Keratinocyte (primary cell): ENCODE data around the gene CHSY1. TPM values are rescaled to one million over a fixed set of nuclear protein-coding genes. Genes with fewer than 3 reads are reported as not detected.
A peak's percentile ranks its signal among the peaks of the same experiment; 100 is the strongest.

Source experiments
- DNase-seq: peaks from one replicate; pipeline ENCODE4 v3.0.0-alpha.2; 2011; ENCODE audit warnings: low read depth, missing footprints, low spot score
- FAIRE-seq: peaks from 2 replicates; lab custom pipeline; 2011; peaks lifted over from hg19 to GRCh38; lab: Jason Lieb, UNC
- H2AFZ ChIP-seq: 2 replicates; pipeline ENCODE4 v1.6.0; 2012; ENCODE audit warnings: low read length, control low read depth, inconsistent platforms; ENCODE audit not compliant: control insufficient read depth
- H3K27ac ChIP-seq: 2 replicates; pipeline ENCODE4 v1.5.1; 2011; ENCODE audit warnings: low read length; ENCODE audit not compliant: control insufficient read depth, insufficient read depth
- H3K27me3 ChIP-seq: 3 replicates; pipeline ENCODE4 v1.6.0; 2011; ENCODE audit warnings: low read length; ENCODE audit not compliant: control insufficient read depth, insufficient read depth; ENCODE audit errors: extremely low read depth
- H3K36me3 ChIP-seq, 2 experiments: 2 replicates in 1 of 2; 3 replicates in 1 of 2; pipeline ENCODE4 v1.5.1; 2011; ENCODE audit warnings: low read length in 2 of 2, mild to moderate bottlenecking in 1 of 2; ENCODE audit not compliant: control insufficient read depth in 2 of 2, insufficient read depth in 2 of 2; ENCODE audit errors: extremely low read depth in 1 of 2
- H3K4me1 ChIP-seq: 3 replicates; pipeline ENCODE4 v1.5.1; 2011; ENCODE audit warnings: low read length; ENCODE audit not compliant: control insufficient read depth, insufficient read depth; ENCODE audit errors: extremely low read depth
- H3K4me2 ChIP-seq: 3 replicates; pipeline ENCODE4 v1.6.0; 2011; ENCODE audit warnings: low read depth, low read length; ENCODE audit not compliant: control insufficient read depth, insufficient read depth; ENCODE audit errors: extremely low read depth
- H3K4me3 ChIP-seq, 3 experiments: fragments of 200-600 bp in 1 of 3; sonication (generic) in 1 of 3; 2 replicates in 2 of 3; 3 replicates in 1 of 3; pipeline ENCODE4 v1.5.1; 2011 to 2016; ENCODE audit warnings: low read length in 3 of 3, mild to moderate bottlenecking in 3 of 3, control low read depth in 2 of 3, inconsistent platforms in 1 of 3, low read depth in 1 of 3, mixed read lengths in 1 of 3, mixed run types in 1 of 3, moderate library complexity in 1 of 3; ENCODE audit not compliant: control insufficient read depth in 2 of 3, insufficient read depth in 2 of 3; ENCODE audit errors: extremely low read depth in 1 of 3
- H3K79me2 ChIP-seq: 2 replicates; pipeline ENCODE4 v1.6.0; 2012; ENCODE audit warnings: low read length; ENCODE audit not compliant: control insufficient read depth, insufficient read depth
- H3K9ac ChIP-seq: 3 replicates; pipeline ENCODE4 v1.6.0; 2011; ENCODE audit warnings: low read length; ENCODE audit not compliant: control insufficient read depth, insufficient read depth; ENCODE audit errors: extremely low read depth
- H3K9me1 ChIP-seq: 3 replicates; pipeline ENCODE4 v1.6.0; 2011; ENCODE audit warnings: low read length; ENCODE audit not compliant: control insufficient read depth, insufficient read depth; ENCODE audit errors: extremely low read depth
- H3K9me3 ChIP-seq: 2 replicates; pipeline ENCODE4 v1.5.1; 2012; ENCODE audit warnings: low read depth, low read length; ENCODE audit not compliant: control insufficient read depth
- H4K20me1 ChIP-seq: 3 replicates; pipeline ENCODE4 v1.6.0; 2011; ENCODE audit warnings: low read length; ENCODE audit not compliant: control insufficient read depth, insufficient read depth; ENCODE audit errors: extremely low read depth
- CTCF ChIP-seq, 3 experiments: IDR thresholded peaks in 1 of 3; conservative IDR thresholded peaks in 1 of 3; optimal IDR thresholded peaks in 1 of 3; 2 replicates in 2 of 3; 3 replicates in 1 of 3; pipeline versions ENCODE3 to v1.5.1; 2011; ENCODE audit warnings: low read length in 3 of 3, mild to moderate bottlenecking in 3 of 3, moderate library complexity in 2 of 3, control low read depth in 1 of 3, inconsistent platforms in 1 of 3; ENCODE audit not compliant: insufficient read depth in 2 of 3; ENCODE audit errors: extremely low read depth in 1 of 3
- EZH2 ChIP-seq: IDR thresholded peaks from one replicate; pipeline ENCODE4 v1.6.1; 2012; ENCODE audit warnings: inconsistent platforms, mild to moderate bottlenecking, low read length, moderate library complexity
- dilution Hi-C: fragments of 300-500 bp; cut with MboI; formaldehyde crosslinking; loops from one replicate; pipeline ENCODE4 v1.7.0; 2020; ENCODE audit warnings: low sequenced_read_pairs; ENCODE audit not compliant: extremely low pct_ligation_motif_present
- polyA plus RNA-seq, 5 experiments: library from polyadenylated mRNA; depleted of rRNA in 3 of 5; stranded (reverse) in 3 of 5; stranded (forward) in 1 of 5; unstranded in 1 of 5; fragments of >200 nt; gene quantifications; 1 replicate in 1 of 5; 2 replicates in 3 of 5; 3 replicates in 1 of 5; pipeline versions ENCODE4 v1.2.1 to v1.2.3, GENCODE V29; 2011 to 2012; ENCODE audit warnings: missing spikeins in 2 of 5, low read depth in 1 of 5, low replicate concordance in 1 of 5

The CHSY1 gene
- polyA plus RNA-seq, 1 donor (not counting 4 experiments of a cell fraction or from before 2014, with no cell fraction given): 27.0 TPM

GRCh38 chr15:101232677-101233076 lies 19.2 kb downstream of the CHSY1 start:
- DNase-seq (no peak), FAIRE-seq (no peak)
- Histone ChIP-seq H3K9me1 (no peaks in the 10 kb centered on the region), H3K4me2 (peak overlapping the region; percentile 72), H3K27ac (peak overlapping the region; percentile 1), H3K4me3 (peak overlapping the region in 1 of 3 experiments; percentile 26), H3K36me3 (peaks cover 9 to 26% of the 10 kb centered on the region in 2 experiments), H3K27me3 (no peaks in the 10 kb centered on the region), H4K20me1 (no peaks in the 10 kb centered on the region), H3K4me1 (peaks cover 28% of the 10 kb centered on the region), H3K9ac (no peak overlapping the region), H3K9me3 (no peaks in the 10 kb centered on the region), H2AFZ (no peak overlapping the region), H3K79me2 (peaks cover 89% of the 10 kb centered on the region)
- dilution Hi-C loops: no loop called here
- TF ChIP-seq EZH2 (no peak), CTCF (optimal IDR thresholded peaks at IDR 0.05 in 1 of 3, IDR thresholded peaks at IDR 0.05 in 1 of 3, conservative IDR thresholded peaks at IDR 0.05 in 1 of 3; ENCODE audit: extremely low read depth in 1 of 3, insufficient read depth in 2 of 3, low read length in 3 of 3) (no peak)

- Histone ChIP-seq H3K36me3 (peaks cover 13 to 20% of the 10 kb centered on the region in 2 experiments), H3K4me3 (no peak overlapping the region), H3K9ac (no peak overlapping the region), H3K4me2 (no peak overlapping the region), H3K27ac (no peak overlapping the region), H2AFZ (no peak overlapping the region), H3K9me1 (no peaks in the 10 kb centered on the region), H3K27me3 (no peaks in the 10 kb centered on the region), H4K20me1 (peaks cover 8% of the 10 kb centered on the region), H3K4me1 (peaks cover 15% of the 10 kb centered on the region), H3K9me3 (no peaks in the 10 kb centered on the region), H3K79me2 (peaks cover 98% of the 10 kb centered on the region)
- dilution Hi-C loops: no loop called here
- FAIRE-seq (no peak), DNase-seq (no peak)
- TF ChIP-seq EZH2 (no peak), CTCF (optimal IDR thresholded peaks at IDR 0.05 in 1 of 3, IDR thresholded peaks at IDR 0.05 in 1 of 3, conservative IDR thresholded peaks at IDR 0.05 in 1 of 3; ENCODE audit: extremely low read depth in 1 of 3, insufficient read depth in 2 of 3, low read length in 3 of 3) (no peak)
Measured at GRCh38 chr15:101228313-101228712, 23.5 kb downstream of the CHSY1 start.
